Cardiac muscle cell (in vitro differentiated cells and primary cell): ENCODE measurements around the gene NAA25. TPM values are rescaled to one million over a fixed set of nuclear protein-coding genes. Genes with fewer than 3 reads are reported as not detected.

Experiments used
- DNase-seq, 2 donors: peaks; one replicate each; pipeline versions ENCODE4 v3.0.0 to v3.0.0-alpha.2; 2010 to 2017; ENCODE audit warnings: low read depth in 1 of 2, low spot score in 1 of 2
- H3K27ac ChIP-seq: fragments of 200-600 bp; sonication (generic); 2 replicates; pipeline ENCODE4 v1.5.1; 2016
- H3K27me3 ChIP-seq: fragments of 200-600 bp; sonication (generic); 2 replicates; pipeline ENCODE4 v1.6.0; 2016; ENCODE audit warnings: control low read depth
- H3K36me3 ChIP-seq: fragments of 200-600 bp; sonication (generic); 2 replicates; pipeline ENCODE4 v1.5.1; 2016; ENCODE audit warnings: control low read depth
- H3K4me1 ChIP-seq: fragments of 200-600 bp; sonication (generic); 2 replicates; pipeline ENCODE4 v1.8.1; 2017; ENCODE audit warnings: low read depth, mild to moderate bottlenecking, mixed run types
- H3K4me3 ChIP-seq: fragments of 200-600 bp; sonication (generic); 2 replicates; pipeline ENCODE4 v1.5.1; 2016; ENCODE audit warnings: mild to moderate bottlenecking
- H3K9me3 ChIP-seq: fragments of 200-600 bp; sonication (generic); 2 replicates; pipeline ENCODE4 v1.5.1; 2017; ENCODE audit warnings: low read depth, mild to moderate bottlenecking, control low read depth
- polyA plus RNA-seq: library from polyadenylated mRNA; unstranded; fragments of >200 nt; fragmentation: Nextera tagmentation; extraction: Ambion mirVana; gene quantifications from 2 replicates; pipeline ENCODE4 v1.2.1, GENCODE V29; 2016
- total RNA-seq: library from RNA; depleted of rRNA; stranded (reverse); fragments of >200 nt; gene quantifications from 2 replicates; pipeline ENCODE4 v1.2.3, GENCODE V29; 2016
- TF ChIP-seq, protein P1 (sequence below): IDR thresholded peaks from 2 replicates; pipeline ENCODE4 v1.5.1; 2012; ENCODE audit warnings: low read depth, mild to moderate bottlenecking, low read length

Gene NAA25
- total and polyA plus RNA-seq, 2 experiments from 2014 or later, result 25.9 to 30.6 TPM

DNA sequence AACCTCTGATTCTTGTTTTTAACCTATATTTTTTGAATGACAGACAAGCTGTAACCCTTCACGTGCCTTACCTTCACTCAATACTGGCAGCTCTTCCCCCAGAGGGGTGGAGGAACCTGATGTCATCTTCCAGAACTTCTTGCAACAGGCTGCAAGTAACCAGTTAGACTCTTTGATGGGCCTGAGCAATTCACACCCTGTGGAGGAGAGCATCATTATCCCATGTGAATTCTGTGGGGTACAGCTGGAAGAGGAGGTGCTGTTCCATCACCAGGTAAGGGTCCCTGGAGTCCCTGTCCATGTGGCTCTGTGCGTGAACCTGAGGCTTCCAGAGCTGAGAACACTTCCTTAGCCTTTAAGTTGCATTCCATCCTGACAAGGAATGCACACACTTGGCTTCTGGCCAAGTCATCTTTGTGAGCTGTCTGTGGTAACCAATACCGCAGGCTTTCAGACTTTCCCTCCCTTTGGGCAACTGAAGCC is 39.5 kb upstream of the NAA25 start:
- TF ChIP-seq, protein P1, sequence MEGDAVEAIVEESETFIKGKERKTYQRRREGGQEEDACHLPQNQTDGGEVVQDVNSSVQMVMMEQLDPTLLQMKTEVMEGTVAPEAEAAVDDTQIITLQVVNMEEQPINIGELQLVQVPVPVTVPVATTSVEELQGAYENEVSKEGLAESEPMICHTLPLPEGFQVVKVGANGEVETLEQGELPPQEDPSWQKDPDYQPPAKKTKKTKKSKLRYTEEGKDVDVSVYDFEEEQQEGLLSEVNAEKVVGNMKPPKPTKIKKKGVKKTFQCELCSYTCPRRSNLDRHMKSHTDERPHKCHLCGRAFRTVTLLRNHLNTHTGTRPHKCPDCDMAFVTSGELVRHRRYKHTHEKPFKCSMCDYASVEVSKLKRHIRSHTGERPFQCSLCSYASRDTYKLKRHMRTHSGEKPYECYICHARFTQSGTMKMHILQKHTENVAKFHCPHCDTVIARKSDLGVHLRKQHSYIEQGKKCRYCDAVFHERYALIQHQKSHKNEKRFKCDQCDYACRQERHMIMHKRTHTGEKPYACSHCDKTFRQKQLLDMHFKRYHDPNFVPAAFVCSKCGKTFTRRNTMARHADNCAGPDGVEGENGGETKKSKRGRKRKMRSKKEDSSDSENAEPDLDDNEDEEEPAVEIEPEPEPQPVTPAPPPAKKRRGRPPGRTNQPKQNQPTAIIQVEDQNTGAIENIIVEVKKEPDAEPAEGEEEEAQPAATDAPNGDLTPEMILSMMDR, result no peak
- Histone ChIP-seq H3K9me3 (no peaks in the 10 kb centered on the region), H3K27ac (no peak overlapping the region), H3K36me3 (peaks cover 59% of the 10 kb centered on the region), H3K27me3 (no peaks in the 10 kb centered on the region), H3K4me1 (no peaks in the 10 kb centered on the region), H3K4me3 (no peak overlapping the region)
- DNase-seq, result peak in 1 of 2 donors; percentile 86

DNA sequence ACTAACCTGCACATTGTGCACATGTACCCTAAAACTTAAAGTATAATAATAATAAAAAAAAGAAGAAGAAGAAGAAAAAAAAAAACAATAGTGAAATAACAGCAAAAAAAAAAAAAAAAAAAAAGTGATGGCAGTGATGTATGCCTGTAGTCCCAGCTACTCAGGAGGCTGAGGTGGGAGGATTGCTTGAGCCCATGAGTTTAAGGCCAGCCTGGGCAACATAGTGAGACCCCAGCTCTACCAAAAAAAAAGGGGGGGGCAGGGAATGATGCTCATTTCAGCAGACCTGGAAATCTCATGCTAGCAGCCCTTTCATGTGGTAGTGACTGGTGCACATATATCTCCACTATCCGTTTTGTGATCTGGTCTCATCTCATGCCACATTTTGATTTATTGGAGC is 37.5 kb upstream of the NAA25 start:
- H3K4me1 ChIP-seq, result no peaks in the 10 kb centered on the region
- TF ChIP-seq, protein P1, result no peak
- H3K9me3 ChIP-seq, result no peaks in the 10 kb centered on the region
- no peak overlapping the region for H3K4me3 ChIP-seq
- H3K36me3 ChIP-seq, result peaks cover 58% of the 10 kb centered on the region
- H3K27ac ChIP-seq, result no peak overlapping the region
- DNase-seq, result no peak
- no peaks in the 10 kb centered on the region for H3K27me3 ChIP-seq

DNA sequence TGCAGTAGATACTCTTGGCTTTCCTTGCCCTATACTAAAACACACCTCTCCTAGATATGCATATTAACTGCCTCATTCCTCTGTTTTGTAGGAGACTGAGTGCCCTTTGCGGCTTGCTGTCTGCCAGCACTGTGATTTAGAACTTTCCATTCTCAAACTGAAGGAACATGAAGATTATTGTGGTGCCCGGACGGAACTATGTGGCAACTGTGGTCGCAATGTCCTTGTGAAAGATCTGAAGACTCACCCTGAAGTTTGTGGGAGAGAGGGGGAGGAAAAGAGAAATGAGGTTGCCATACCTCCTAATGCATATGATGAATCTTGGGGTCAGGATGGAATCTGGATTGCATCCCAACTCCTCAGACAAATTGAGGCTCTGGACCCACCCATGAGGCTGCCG is 32.1 kb upstream of the NAA25 start:
- no peak for DNase-seq
- H3K4me3 ChIP-seq, result no peak overlapping the region
- no peaks in the 10 kb centered on the region for H3K4me1 ChIP-seq
- no peaks in the 10 kb centered on the region for H3K9me3 ChIP-seq
- no peaks in the 10 kb centered on the region for H3K27me3 ChIP-seq
- H3K36me3 ChIP-seq, result peaks cover 39% of the 10 kb centered on the region
- TF ChIP-seq, protein P1, result no peak
- no peak overlapping the region for H3K27ac ChIP-seq

DNA sequence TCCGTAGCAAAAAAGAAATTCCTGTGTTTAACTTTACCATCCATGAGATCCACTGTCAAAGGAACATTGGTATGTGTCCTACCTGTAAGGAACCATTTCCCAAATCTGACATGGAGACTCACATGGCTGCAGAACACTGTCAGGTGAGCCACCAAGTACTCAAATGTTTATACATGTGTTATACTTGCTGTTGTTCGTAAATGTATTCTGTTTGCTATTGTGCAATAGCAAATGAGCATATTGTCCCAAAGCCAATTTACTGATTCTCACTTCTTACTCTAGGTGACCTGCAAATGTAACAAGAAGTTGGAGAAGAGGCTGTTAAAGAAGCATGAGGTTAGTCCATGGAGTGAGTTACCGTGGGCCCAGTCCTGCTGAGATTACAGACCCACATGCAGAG is 26.1 kb upstream of the NAA25 start:
- no peaks in the 10 kb centered on the region for H3K27me3 ChIP-seq
- H3K9me3 ChIP-seq, result no peaks in the 10 kb centered on the region
- TF ChIP-seq, protein P1, result no peak
- H3K27ac ChIP-seq, result no peak overlapping the region
- H3K4me1 ChIP-seq, result peaks cover 12% of the 10 kb centered on the region
- no peak overlapping the region for H3K4me3 ChIP-seq
- H3K36me3 ChIP-seq, result peaks cover 29% of the 10 kb centered on the region
- DNase-seq, result no peak

DNA sequence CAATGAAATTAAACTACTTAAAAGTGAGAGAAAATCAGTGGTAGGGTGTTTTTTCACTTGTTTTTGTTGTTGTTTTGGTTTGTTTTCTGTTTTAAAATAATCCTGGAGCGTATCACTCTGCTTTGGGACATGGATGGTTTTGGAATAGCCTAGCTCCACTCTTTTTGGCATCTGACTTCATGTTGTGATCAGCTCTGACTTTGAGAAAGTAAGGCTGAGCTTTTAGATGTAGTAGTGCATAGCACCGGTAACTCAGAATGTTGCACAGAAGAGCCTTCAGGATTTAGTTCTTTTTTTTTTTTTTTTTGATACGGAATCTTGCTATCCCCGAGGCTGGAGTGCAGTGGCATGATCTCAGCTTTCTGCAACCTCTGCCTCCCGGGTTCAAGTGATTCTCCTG is 24.8 kb upstream of the NAA25 start:
- Histone ChIP-seq H3K4me1 (peaks cover 12% of the 10 kb centered on the region), H3K4me3 (no peak overlapping the region), H3K27me3 (no peaks in the 10 kb centered on the region), H3K9me3 (no peaks in the 10 kb centered on the region), H3K36me3 (peaks cover 25% of the 10 kb centered on the region), H3K27ac (no peak overlapping the region)
- TF ChIP-seq, protein P1, result no peak
- DNase-seq, result no peak

DNA sequence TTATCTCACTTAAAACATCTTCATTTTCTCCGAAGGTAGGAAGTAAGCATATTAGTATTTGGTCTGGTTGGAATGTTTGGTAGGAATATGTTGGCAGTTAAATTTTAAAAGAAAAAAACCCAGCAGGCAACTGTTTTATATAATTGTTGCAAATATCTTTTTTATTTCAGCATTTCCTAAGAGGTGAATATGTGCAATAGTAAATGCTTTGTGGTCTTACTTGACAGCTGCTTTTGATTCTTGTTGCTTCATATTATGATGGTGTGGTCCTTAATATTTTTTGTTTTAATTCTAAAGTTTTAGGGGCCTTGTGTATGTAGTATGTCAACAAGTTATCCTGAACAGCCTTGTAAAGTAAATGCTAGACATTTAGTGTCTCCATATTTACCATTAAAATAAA is 23.1 kb upstream of the NAA25 start:
- Histone ChIP-seq H3K4me1 (peaks cover 15% of the 10 kb centered on the region), H3K27me3 (no peaks in the 10 kb centered on the region), H3K36me3 (peaks cover 25% of the 10 kb centered on the region), H3K9me3 (no peaks in the 10 kb centered on the region), H3K4me3 (no peak overlapping the region), H3K27ac (no peak overlapping the region)
- TF ChIP-seq, protein P1, result no peak
- DNase-seq, result no peak
